Gastrocnemius medialis (tissue), 4 donors: ENCODE measurements around the gene WIPF3. TPM values are rescaled to one million over a fixed set of nuclear protein-coding genes. Genes with fewer than 3 reads are reported as not detected.
A peak's percentile ranks its signal among the peaks of the same experiment; 100 is the strongest.

Experiments
- ATAC-seq, 2 donors: fragments of 150-250 bp; one replicate each; pipeline ENCODE4 v1.9.1; 2016
- DNase-seq, 2 donors: peaks; one replicate each; pipeline ENCODE4 v3.0.0-alpha.2; 2019
- H3K27ac ChIP-seq, 4 donors: fragments of 200-600 bp; sonication (generic); 1 replicate in 1 of 4; 2 replicates in 3 of 4; pipeline ENCODE4 v1.5.1; 2016 to 2018; ENCODE audit warnings: mild to moderate bottlenecking in 2 of 4, moderate library complexity in 1 of 4
- H3K27me3 ChIP-seq, 3 donors: fragments of 200-600 bp; sonication (generic) in 2 of 3; 1 replicate in 1 of 3; 2 replicates in 2 of 3; pipeline versions ENCODE4 v1.5.1 to v1.6.0; 2016 to 2019; ENCODE audit warnings: mild to moderate bottlenecking in 1 of 3, moderate library complexity in 1 of 3
- H3K36me3 ChIP-seq, 2 donors: fragments of 200-600 bp; sonication (generic) in 1 of 2; one replicate each; pipeline ENCODE4 v1.5.1; 2017 to 2018
- H3K4me1 ChIP-seq, 2 donors: fragments of 200-600 bp; sonication (generic) in 1 of 2; one replicate each; pipeline ENCODE4 v1.5.1; 2016 to 2017; ENCODE audit warnings: mild to moderate bottlenecking in 2 of 2
- H3K4me3 ChIP-seq, 4 donors: fragments of 200-600 bp; sonication (generic) in 3 of 4; 1 replicate in 1 of 4; 2 replicates in 3 of 4; pipeline ENCODE4 v1.5.1; 2016 to 2019; ENCODE audit warnings: mild to moderate bottlenecking in 2 of 4
- H3K9me3 ChIP-seq, 3 donors: fragments of 200-600 bp; sonication (generic) in 2 of 3; 1 replicate in 1 of 3; 2 replicates in 2 of 3; pipeline ENCODE4 v1.5.1; 2016 to 2019
- POLR2A ChIP-seq, 2 donors: fragments of 450-650 bp; IDR thresholded peaks; one replicate each; pipeline ENCODE4 v1.6.1; 2017; ENCODE audit warnings: antibody characterized with exemption in 2 of 2, mild to moderate bottlenecking in 2 of 2, moderate library complexity in 2 of 2
- in situ Hi-C, 4 donors: fragments of 200-750 bp; cut with MboI; loops; one replicate each; pipeline versions ENCODE4 v1.15.0 to v1.8.0; 2017; ENCODE audit warnings: low sequenced_read_pairs in 4 of 4
- intact Hi-C: fragments of 100-400 bp; cut with DNase I; formaldehyde crosslinking; loops from one replicate; pipeline ENCODE4 v1.15.1; 2023; ENCODE audit warnings: low total_unique reads
- total RNA-seq, 4 donors: library from RNA; depleted of rRNA; stranded (reverse); fragments of >200 nt; gene quantifications; one replicate each; pipeline versions ENCODE4 v1.1.0 to v1.2.3, GENCODE V29; 2016
- TF ChIP-seq, protein P1 (sequence below), 5 experiments: fragments of 450-650 bp in 3 of 5; fragments of 200-600 bp in 2 of 5; sonication (generic) in 2 of 5; IDR thresholded peaks in 4 of 5; conservative IDR thresholded peaks in 1 of 5; 1 replicate in 4 of 5; 2 replicates in 1 of 5; pipeline ENCODE4 v1.5.1; 2016 to 2019; ENCODE audit warnings: antibody characterized with exemption in 5 of 5, mild to moderate bottlenecking in 3 of 5, moderate library complexity in 3 of 5

WIPF3 gene
- total RNA-seq, 4 donors from 2014 or later: 4.2 to 9.9 (median 8.3) TPM

DNA sequence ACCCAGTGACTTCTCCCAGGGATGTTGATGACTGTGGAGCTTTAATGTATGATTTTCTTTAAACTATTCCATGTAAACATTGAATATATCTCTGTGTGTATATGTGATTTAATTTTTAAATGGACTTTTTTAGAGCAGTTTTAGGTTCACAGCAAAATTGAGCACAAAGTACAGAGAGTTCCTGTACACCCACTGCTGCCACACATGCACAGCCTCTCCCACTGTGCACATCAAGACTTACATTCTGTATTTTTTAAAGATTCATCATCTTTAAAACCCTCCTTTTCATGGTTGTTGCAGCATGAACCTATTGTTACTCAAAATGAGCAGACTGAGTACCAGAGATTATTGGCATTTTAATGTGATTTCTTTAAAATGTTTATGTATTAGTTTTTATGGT lies 51.3 kb downstream of the WIPF3 start:
- Histone ChIP-seq H3K27ac (peak overlapping the region; percentile 82 to 96 (median 92)), H3K36me3 (no peaks in the 10 kb centered on the region), H3K9me3 (no peaks in the 10 kb centered on the region), H3K4me1 (peaks cover 73 to 90% of the 10 kb centered on the region in 2 donors), H3K27me3 (no peaks in the 10 kb centered on the region), H3K4me3 (no peak overlapping the region)
- in situ Hi-C loops: no loop called here
- DNase-seq (no peak), ATAC-seq (no peak)
- TF ChIP-seq, protein P1, sequence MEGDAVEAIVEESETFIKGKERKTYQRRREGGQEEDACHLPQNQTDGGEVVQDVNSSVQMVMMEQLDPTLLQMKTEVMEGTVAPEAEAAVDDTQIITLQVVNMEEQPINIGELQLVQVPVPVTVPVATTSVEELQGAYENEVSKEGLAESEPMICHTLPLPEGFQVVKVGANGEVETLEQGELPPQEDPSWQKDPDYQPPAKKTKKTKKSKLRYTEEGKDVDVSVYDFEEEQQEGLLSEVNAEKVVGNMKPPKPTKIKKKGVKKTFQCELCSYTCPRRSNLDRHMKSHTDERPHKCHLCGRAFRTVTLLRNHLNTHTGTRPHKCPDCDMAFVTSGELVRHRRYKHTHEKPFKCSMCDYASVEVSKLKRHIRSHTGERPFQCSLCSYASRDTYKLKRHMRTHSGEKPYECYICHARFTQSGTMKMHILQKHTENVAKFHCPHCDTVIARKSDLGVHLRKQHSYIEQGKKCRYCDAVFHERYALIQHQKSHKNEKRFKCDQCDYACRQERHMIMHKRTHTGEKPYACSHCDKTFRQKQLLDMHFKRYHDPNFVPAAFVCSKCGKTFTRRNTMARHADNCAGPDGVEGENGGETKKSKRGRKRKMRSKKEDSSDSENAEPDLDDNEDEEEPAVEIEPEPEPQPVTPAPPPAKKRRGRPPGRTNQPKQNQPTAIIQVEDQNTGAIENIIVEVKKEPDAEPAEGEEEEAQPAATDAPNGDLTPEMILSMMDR (IDR thresholded peaks at IDR 0.05 in 4 of 5, conservative IDR thresholded peaks at IDR 0.05 in 1 of 5): no peak
- TF ChIP-seq POLR2A (IDR thresholded peaks at IDR 0.05): no peak
- intact Hi-C loops: loop anchor here (5.0 to 10.0 kb wide), 2 partner anchors 170 to 1753 kb away; partner anchors contain the start of genes FKBP14 and PLEKHA8

DNA sequence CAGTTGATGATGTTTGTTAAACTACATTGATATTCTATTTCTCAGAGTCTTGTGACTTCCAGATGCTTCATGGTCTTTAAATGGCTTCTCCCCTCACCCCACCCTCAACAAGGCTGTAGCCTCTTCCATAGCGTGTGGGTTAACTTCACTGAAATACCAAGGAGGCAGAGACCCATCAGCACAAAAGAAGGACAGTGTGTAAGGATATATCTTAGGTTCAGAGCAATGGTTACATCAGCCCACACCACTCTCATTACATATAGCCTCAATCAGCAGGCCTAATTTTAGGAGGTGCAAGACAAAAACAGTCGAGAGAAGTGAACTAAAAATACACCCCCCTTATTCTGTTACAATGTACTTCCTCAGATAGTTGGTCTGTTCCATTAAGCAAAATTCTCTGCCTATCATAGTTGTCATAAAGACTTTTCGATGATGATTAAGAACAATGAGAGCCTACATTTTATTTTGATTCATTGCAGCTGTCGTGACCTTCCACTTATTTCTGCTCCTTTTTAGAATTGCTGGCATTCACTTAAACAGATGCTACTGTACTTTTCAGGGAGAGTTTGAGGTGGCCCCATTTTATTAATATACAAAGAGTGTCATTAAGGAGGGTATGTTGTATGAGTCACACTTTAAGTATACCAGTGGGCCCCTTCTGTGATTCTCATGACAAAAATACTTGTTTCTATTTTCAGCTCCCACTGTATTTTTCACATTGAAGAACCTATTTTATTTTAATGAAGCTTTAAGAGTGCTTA lies 52.1 kb downstream of the WIPF3 start:
- intact Hi-C loops (loop anchor here (5.0 to 10.0 kb wide), 2 partner anchors 169 to 1754 kb away; partner anchors contain the start of genes FKBP14 and PLEKHA8), in situ Hi-C loops (no loop called here)
- peak in 1 of 2 donors; percentile 59 for DNase-seq
- no peaks in the 10 kb centered on the region for H3K27me3 ChIP-seq
- ATAC-seq: peak; percentile 79 to 82
- H3K4me3 ChIP-seq: peak overlapping the region in 2 of 4 donors; percentile 12 to 19
- no peak for TF ChIP-seq POLR2A (IDR thresholded peaks at IDR 0.05)
- TF ChIP-seq, protein P1 (IDR thresholded peaks at IDR 0.05 in 4 of 5, conservative IDR thresholded peaks at IDR 0.05 in 1 of 5): no peak
- H3K4me1 ChIP-seq: peaks cover 72 to 93% of the 10 kb centered on the region in 2 donors
- H3K9me3 ChIP-seq: no peaks in the 10 kb centered on the region
- peak overlapping the region; percentile 82 to 96 (median 92) for H3K27ac ChIP-seq
- H3K36me3 ChIP-seq: no peaks in the 10 kb centered on the region

DNA sequence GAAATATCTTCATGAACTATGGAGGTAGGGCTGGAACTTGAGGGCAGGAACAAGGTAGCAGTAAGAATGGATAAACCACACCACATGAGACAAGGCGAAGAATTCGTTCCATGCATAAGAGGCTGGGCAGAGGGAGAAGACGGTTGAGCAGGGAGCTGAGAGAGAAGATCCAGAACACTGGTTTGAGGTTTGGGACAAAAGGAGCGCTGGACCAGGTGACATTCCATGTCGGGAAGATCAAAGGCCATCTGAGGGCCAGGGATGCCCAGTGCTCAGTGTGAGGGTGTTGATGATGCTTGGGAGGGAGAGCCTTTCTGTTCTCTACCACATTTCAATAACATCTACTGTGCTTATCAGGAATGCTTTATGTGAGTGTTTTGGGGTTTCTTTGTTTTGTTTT lies 52.8 kb downstream of the WIPF3 start:
- Histone ChIP-seq H3K4me3 (peak overlapping the region in 2 of 4 donors; percentile 12 to 19), H3K27me3 (no peaks in the 10 kb centered on the region), H3K4me1 (peaks cover 73 to 93% of the 10 kb centered on the region in 2 donors), H3K27ac (peak overlapping the region; percentile 82 to 96 (median 92)), H3K9me3 (no peaks in the 10 kb centered on the region), H3K36me3 (no peaks in the 10 kb centered on the region)
- in situ Hi-C loops (no loop called here), intact Hi-C loops (loop anchor here (5.0 to 10.0 kb wide), 2 partner anchors 168 to 1754 kb away; partner anchors contain the start of genes FKBP14 and PLEKHA8)
- ATAC-seq: peak in 1 of 2 donors; percentile 3
- TF ChIP-seq POLR2A (IDR thresholded peaks at IDR 0.05): no peak
- TF ChIP-seq, protein P1 (IDR thresholded peaks at IDR 0.05 in 4 of 5, conservative IDR thresholded peaks at IDR 0.05 in 1 of 5): no peak
- DNase-seq: no peak

DNA sequence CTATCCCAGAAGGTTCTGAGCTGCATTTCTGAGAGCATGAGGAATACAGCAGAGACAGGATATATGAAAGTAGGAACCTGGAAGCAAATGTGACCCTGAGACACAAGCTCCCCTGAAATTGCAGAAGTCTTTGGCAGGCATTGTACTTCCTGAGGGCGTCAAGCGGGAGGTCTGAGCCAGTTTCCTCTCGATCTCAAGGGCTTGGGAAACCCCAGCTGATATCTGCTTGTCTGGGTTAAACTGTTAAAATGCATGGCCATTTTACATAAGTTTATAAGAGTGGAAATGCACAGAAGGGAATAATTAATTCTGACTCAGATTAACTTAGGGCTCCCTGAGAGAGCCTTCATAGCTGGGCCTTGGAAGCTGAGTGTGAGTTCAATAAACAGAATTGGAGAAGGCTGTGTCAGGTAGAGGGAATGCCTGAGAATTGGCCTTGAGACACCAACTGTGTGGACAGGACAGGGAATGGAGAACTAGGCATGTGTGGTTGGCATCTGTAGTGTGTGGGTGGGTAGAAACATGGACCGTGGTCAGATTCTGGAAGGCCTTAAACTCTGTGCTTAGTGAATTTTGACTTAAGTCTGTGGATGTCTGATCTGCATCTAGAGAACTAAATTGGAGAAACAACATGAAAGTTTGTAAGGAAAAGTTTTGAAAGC lies 53.3 kb downstream of the WIPF3 start:
- H3K4me1 ChIP-seq: peaks cover 72 to 93% of the 10 kb centered on the region in 2 donors
- H3K9me3 ChIP-seq: no peaks in the 10 kb centered on the region
- no peak overlapping the region for H3K4me3 ChIP-seq
- TF ChIP-seq, protein P1 (IDR thresholded peaks at IDR 0.05 in 4 of 5, conservative IDR thresholded peaks at IDR 0.05 in 1 of 5): no peak
- TF ChIP-seq POLR2A (IDR thresholded peaks at IDR 0.05): no peak
- peak overlapping the region; percentile 82 to 96 (median 92) for H3K27ac ChIP-seq
- intact Hi-C loops (loop anchor here (5.0 to 10.0 kb wide), 2 partner anchors 168 to 1755 kb away; partner anchors contain the start of genes FKBP14 and PLEKHA8), in situ Hi-C loops (no loop called here)
- no peak for DNase-seq
- no peaks in the 10 kb centered on the region for H3K27me3 ChIP-seq
- H3K36me3 ChIP-seq: no peaks in the 10 kb centered on the region
- ATAC-seq: no peak
